ENCODE measurements around the gene PSMD5.
"Not testable (repeated sequence)": the region's sequence is repeated elsewhere in the genome, so short reads cannot be mapped to it uniquely, and the experiment has no call there.

The PSMD5 gene

DNA sequence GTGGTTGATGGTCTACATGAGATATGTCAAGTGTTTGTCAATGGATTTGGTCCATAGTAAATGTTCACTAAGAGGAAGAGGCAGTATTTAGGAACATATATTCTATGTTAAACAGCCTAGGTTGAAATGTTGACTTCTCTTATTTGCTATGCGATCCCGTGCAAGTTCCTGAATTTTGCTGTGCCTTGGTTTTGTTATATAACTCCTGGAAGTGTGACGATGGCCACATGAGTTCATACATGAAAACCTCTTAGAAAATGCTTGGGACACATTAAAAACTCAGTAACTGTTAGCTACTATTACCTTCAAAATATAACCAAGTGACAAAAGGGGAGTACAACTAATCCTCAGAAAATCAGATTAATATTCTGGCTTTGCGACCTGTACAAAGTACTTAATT is 27.6 kb downstream of the PSMD5 start (continued):
- TF ChIP-seq CSRNP3 (CRISPR knock-in tag; IDR thresholded peaks at IDR 0.05) (no peak), ZNF70 (CRISPR knock-in tag; IDR thresholded peaks at IDR 0.05) (no peak), CSDC2 (CRISPR knock-in tag; IDR thresholded peaks at IDR 0.05) (no peak), ZFP3 (CRISPR knock-in tag; IDR thresholded peaks at IDR 0.05) (no peak), TCF4 (CRISPR knock-in tag; IDR thresholded peaks at IDR 0.05; ENCODE audit: borderline replicate concordance) (no peak), RARB (CRISPR knock-in tag; IDR thresholded peaks at IDR 0.05) (no peak), ZC3H10 (CRISPR knock-in tag; IDR thresholded peaks at IDR 0.05) (no peak)

DNA sequence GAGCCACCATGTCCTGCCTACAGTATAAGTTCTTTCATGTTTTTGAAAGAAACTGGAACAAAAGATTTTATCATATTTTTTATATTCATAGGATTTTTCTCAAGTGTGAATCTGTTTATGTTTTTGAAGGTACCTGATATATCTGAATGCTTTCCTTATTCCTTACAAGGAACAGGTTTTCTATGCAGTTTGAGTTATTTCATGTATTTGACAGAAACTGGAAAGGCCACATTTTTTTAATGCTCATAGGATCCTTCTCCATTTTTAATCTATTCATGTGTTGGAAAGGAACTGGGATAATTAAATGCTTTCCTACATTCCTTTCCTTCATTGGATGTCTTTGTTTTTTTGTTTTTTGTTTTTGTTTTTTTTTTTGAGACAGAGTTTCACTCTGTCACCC is 33.8 kb downstream of the PSMD5 start:
- TF ChIP-seq BACH2 (CRISPR knock-in tag; IDR thresholded peaks at IDR 0.05; ENCODE audit: borderline replicate concordance) (no peak), TCF4 (CRISPR knock-in tag; IDR thresholded peaks at IDR 0.05; ENCODE audit: borderline replicate concordance) (no peak), PPARA (CRISPR knock-in tag; IDR thresholded peaks at IDR 0.05; ENCODE audit: borderline replicate concordance) (no peak), ARNTL (CRISPR knock-in tag; IDR thresholded peaks at IDR 0.05; ENCODE audit: borderline replicate concordance, low read depth) (no peak), POU6F1 (CRISPR knock-in tag; IDR thresholded peaks at IDR 0.05; ENCODE audit: borderline replicate concordance, low read depth) (no peak), ESRRG (CRISPR knock-in tag; IDR thresholded peaks at IDR 0.05) (no peak), ZC3H10 (CRISPR knock-in tag; IDR thresholded peaks at IDR 0.05) (no peak), RARB (CRISPR knock-in tag; IDR thresholded peaks at IDR 0.05) (no peak), CSRNP3 (CRISPR knock-in tag; IDR thresholded peaks at IDR 0.05) (no peak), OSR1 (CRISPR knock-in tag; IDR thresholded peaks at IDR 0.05) (no peak), ZNF565 (CRISPR knock-in tag; conservative IDR thresholded peaks at IDR 0.05; ENCODE audit: low read depth) (no peak)
- TF ChIP-seq, protein P1, sequence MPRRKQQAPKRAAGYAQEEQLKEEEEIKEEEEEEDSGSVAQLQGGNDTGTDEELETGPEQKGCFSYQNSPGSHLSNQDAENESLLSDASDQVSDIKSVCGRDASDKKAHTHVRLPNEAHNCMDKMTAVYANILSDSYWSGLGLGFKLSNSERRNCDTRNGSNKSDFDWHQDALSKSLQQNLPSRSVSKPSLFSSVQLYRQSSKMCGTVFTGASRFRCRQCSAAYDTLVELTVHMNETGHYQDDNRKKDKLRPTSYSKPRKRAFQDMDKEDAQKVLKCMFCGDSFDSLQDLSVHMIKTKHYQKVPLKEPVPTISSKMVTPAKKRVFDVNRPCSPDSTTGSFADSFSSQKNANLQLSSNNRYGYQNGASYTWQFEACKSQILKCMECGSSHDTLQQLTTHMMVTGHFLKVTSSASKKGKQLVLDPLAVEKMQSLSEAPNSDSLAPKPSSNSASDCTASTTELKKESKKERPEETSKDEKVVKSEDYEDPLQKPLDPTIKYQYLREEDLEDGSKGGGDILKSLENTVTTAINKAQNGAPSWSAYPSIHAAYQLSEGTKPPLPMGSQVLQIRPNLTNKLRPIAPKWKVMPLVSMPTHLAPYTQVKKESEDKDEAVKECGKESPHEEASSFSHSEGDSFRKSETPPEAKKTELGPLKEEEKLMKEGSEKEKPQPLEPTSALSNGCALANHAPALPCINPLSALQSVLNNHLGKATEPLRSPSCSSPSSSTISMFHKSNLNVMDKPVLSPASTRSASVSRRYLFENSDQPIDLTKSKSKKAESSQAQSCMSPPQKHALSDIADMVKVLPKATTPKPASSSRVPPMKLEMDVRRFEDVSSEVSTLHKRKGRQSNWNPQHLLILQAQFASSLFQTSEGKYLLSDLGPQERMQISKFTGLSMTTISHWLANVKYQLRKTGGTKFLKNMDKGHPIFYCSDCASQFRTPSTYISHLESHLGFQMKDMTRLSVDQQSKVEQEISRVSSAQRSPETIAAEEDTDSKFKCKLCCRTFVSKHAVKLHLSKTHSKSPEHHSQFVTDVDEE (CRISPR knock-in tag; IDR thresholded peaks at IDR 0.05), result no peak
- TF ChIP-seq, protein P2, sequence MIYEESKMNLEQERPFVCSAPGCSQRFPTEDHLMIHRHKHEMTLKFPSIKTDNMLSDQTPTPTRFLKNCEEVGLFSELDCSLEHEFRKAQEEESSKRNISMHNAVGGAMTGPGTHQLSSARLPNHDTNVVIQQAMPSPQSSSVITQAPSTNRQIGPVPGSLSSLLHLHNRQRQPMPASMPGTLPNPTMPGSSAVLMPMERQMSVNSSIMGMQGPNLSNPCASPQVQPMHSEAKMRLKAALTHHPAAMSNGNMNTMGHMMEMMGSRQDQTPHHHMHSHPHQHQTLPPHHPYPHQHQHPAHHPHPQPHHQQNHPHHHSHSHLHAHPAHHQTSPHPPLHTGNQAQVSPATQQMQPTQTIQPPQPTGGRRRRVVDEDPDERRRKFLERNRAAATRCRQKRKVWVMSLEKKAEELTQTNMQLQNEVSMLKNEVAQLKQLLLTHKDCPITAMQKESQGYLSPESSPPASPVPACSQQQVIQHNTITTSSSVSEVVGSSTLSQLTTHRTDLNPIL (CRISPR knock-in tag; IDR thresholded peaks at IDR 0.05; ENCODE audit: low read depth), result no peak
- ATAC-seq, result no peak

GRCh38 chr9:120807607-120808379 is 34.9 kb downstream of the PSMD5 start:
- TF ChIP-seq ZFP30 (CRISPR knock-in tag; IDR thresholded peaks at IDR 0.05) (peak; percentile 63), TOX (CRISPR knock-in tag; IDR thresholded peaks at IDR 0.05; ENCODE audit: borderline replicate concordance) (no peak)
- no peak for ATAC-seq

DNA sequence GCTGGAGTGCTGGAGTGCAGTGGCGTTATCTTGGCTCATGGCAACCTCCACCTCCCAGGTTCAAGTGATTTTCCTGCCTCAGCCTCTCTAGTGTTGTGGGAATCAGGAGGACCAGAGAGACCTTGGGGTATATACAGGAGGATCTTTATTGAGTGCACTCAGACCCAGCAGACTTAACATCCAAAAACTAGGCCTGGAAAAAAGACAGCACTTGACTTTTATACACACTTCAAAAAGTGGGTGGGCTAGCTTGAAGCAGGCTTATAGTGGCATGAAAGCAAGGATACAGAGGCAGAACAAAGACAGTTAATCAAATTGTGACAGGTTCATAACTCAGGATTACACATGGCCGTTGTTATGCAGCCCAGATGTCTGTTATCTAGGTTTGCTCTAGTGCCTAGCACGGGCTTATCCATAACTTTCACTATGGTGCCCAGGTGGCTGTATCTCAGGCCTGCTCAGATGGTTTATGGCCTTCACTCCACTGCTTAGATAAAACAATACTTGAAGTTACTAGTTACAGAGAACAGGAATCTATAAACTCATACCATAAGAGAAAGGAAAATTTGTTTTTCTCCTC is 37.8 kb downstream of the PSMD5 start:
- not testable (repeated sequence) for ATAC-seq

Measured in SK-N-SH treated with all-trans-retinoic acid at 6 μM for 48 hours (cell line).